Smooth muscle cell (in vitro differentiated cells): ENCODE measurements around the gene WNT7B. TPM values are rescaled to one million over a fixed set of nuclear protein-coding genes. Genes with fewer than 3 reads are reported as not detected.

ENCODE experiments used
- DNase-seq: peaks from one replicate; lab custom pipeline; 2025; ENCODE audit not compliant: unreplicated experiment; lab: John Stamatoyannopoulos, UW
- H2AFZ ChIP-seq: fragments of 200-600 bp; sonication (generic); 2 replicates; pipeline ENCODE4 v1.6.0; 2016; ENCODE audit warnings: antibody characterized with exemption, low read depth, mild to moderate bottlenecking
- H3F3A ChIP-seq: fragments of 200-600 bp; sonication (generic); 2 replicates; pipeline ENCODE4 v1.6.0; 2017; ENCODE audit warnings: antibody characterized with exemption, low read depth
- H3K27ac ChIP-seq: fragments of 200-600 bp; sonication (generic); 2 replicates; pipeline ENCODE4 v1.5.1; 2016; ENCODE audit warnings: low read depth, mild to moderate bottlenecking
- H3K27me3 ChIP-seq: fragments of 200-600 bp; sonication (generic); 2 replicates; pipeline ENCODE4 v1.6.1; 2016; ENCODE audit warnings: low read depth, mild to moderate bottlenecking
- H3K36me3 ChIP-seq: fragments of 200-600 bp; sonication (generic); 2 replicates; pipeline ENCODE4 v1.5.1; 2016; ENCODE audit warnings: low read depth
- H3K4me1 ChIP-seq: fragments of 200-600 bp; sonication (generic); 2 replicates; pipeline ENCODE4 v1.5.1; 2016; ENCODE audit warnings: low read depth
- H3K4me2 ChIP-seq: fragments of 200-600 bp; sonication (generic); 2 replicates; pipeline ENCODE4 v1.6.0; 2016; ENCODE audit warnings: mild to moderate bottlenecking
- H3K4me3 ChIP-seq: fragments of 200-600 bp; sonication (generic); 2 replicates; pipeline ENCODE4 v1.5.1; 2016; ENCODE audit warnings: mild to moderate bottlenecking
- H3K79me2 ChIP-seq: fragments of 200-600 bp; sonication (generic); 2 replicates; pipeline ENCODE4 v1.6.0; 2016; ENCODE audit warnings: low read depth, mild to moderate bottlenecking
- H3K9ac ChIP-seq: fragments of 200-600 bp; sonication (generic); 2 replicates; pipeline ENCODE4 v1.6.0; 2016; ENCODE audit warnings: low read depth
- H3K9me3 ChIP-seq: fragments of 200-600 bp; sonication (generic); replicated peaks from 2 replicates; pipeline ENCODE4 v1.5.1; 2016; ENCODE audit warnings: low read depth
- H4K20me1 ChIP-seq: fragments of 200-600 bp; sonication (generic); 2 replicates; pipeline ENCODE4 v1.6.0; 2016; ENCODE audit warnings: low read depth
- CTCF ChIP-seq: fragments of 200-600 bp; sonication (generic); IDR thresholded peaks from 2 replicates; pipeline ENCODE4 v1.5.1; 2017; ENCODE audit warnings: borderline replicate concordance, mild to moderate bottlenecking, antibody characterized with exemption; ENCODE audit not compliant: insufficient read depth, poor library complexity, severe bottlenecking
- WGBS: methylation state at CpG from one replicate; pipeline ENCODE4 v1.1.7; 2016; ENCODE audit warnings: low lambda C conversion rate; 5-methylcytosine and 5-hydroxymethylcytosine counted together
- polyA plus RNA-seq: library from polyadenylated mRNA; unstranded; fragments of >200 nt; fragmentation: Nextera tagmentation; extraction: Ambion mirVana; gene quantifications from 2 replicates; pipeline ENCODE4 v1.2.1, GENCODE V29; 2016
- total RNA-seq: library from RNA; depleted of rRNA; stranded (reverse); fragments of >200 nt; gene quantifications from 2 replicates; pipeline ENCODE4 v1.2.3, GENCODE V29; 2014

WNT7B gene
- total and polyA plus RNA-seq, 2 experiments from 2014 or later: 0.69 to 1.6 TPM

- no peaks in the 10 kb centered on the region for H3F3A ChIP-seq
- H3K79me2 ChIP-seq: no peaks in the 10 kb centered on the region
- no peak for TF ChIP-seq CTCF
- H3K4me3 ChIP-seq: peak overlapping the region; percentile 45
- DNase-seq: no peak
- H4K20me1 ChIP-seq: no peaks in the 10 kb centered on the region
- H3K4me1 ChIP-seq: peaks cover 9% of the 10 kb centered on the region
- H3K27ac ChIP-seq: no peak overlapping the region
- H2AFZ ChIP-seq: no peak overlapping the region
- H3K36me3 ChIP-seq: no peaks in the 10 kb centered on the region
- H3K27me3 ChIP-seq: peaks cover 67% of the 10 kb centered on the region
- H3K9me3 ChIP-seq: no peaks in the 10 kb centered on the region
- 1% methylated on average over 43 of the region's 94 CpGs for WGBS
- no peak overlapping the region for H3K9ac ChIP-seq
- H3K4me2 ChIP-seq: peak overlapping the region; percentile 86
These were observed 534 bp downstream of the WNT7B start for GRCh38 chr22:45976254-45977002.

- 8% methylated on average over 66 of the region's 80 CpGs for WGBS
- Histone ChIP-seq H2AFZ (no peak overlapping the region), H3K79me2 (no peaks in the 10 kb centered on the region), H3K9ac (no peak overlapping the region), H4K20me1 (no peaks in the 10 kb centered on the region), H3F3A (no peaks in the 10 kb centered on the region), H3K36me3 (no peaks in the 10 kb centered on the region), H3K27ac (no peak overlapping the region), H3K4me2 (peak overlapping the region; percentile 36), H3K27me3 (peaks cover 76% of the 10 kb centered on the region), H3K4me1 (peaks cover 19% of the 10 kb centered on the region), H3K4me3 (peak overlapping the region; percentile 5), H3K9me3 (no peaks in the 10 kb centered on the region)
- no peak for TF ChIP-seq CTCF
- DNase-seq: no peak
These were observed 1.5 kb downstream of the WNT7B start for GRCh38 chr22:45975164-45976161.

- H4K20me1 ChIP-seq: no peaks in the 10 kb centered on the region
- peaks cover 83% of the 10 kb centered on the region for H3K27me3 ChIP-seq
- peaks cover 21% of the 10 kb centered on the region for H3K4me1 ChIP-seq
- H2AFZ ChIP-seq: no peak overlapping the region
- WGBS: 58% methylated on average over 4 of the region's 4 CpGs
- no peak for TF ChIP-seq CTCF
- no peaks in the 10 kb centered on the region for H3K79me2 ChIP-seq
- no peak for DNase-seq
- H3K27ac ChIP-seq: no peak overlapping the region
- H3K9me3 ChIP-seq: no peaks in the 10 kb centered on the region
- no peak overlapping the region for H3K9ac ChIP-seq
- H3K4me2 ChIP-seq: no peak overlapping the region
- no peaks in the 10 kb centered on the region for H3F3A ChIP-seq
- H3K4me3 ChIP-seq: no peak overlapping the region
- no peaks in the 10 kb centered on the region for H3K36me3 ChIP-seq
These were observed 2.5 kb downstream of the WNT7B start for GRCh38 chr22:45974498-45974897.
